HG03457 (cell line): Measurements from ENCODE around the gene C19orf12.
A peak's percentile ranks its signal among the peaks of the same experiment; 100 is the strongest.
"Not testable (repeated sequence)": the region's sequence is repeated elsewhere in the genome, so short reads cannot be mapped to it uniquely, and the experiment has no call there.

Experiments used
- ATAC-seq: cut with Tn5 transposase; IDR thresholded peaks from one replicate; pipeline ENCODE4 v1.9.1; 2021; ENCODE audit warnings: moderate number of reproducible peaks; ENCODE audit not compliant: unreplicated experiment

The C19orf12 gene

GRCh38 chr19:29731331-29731850 lies 16.3 kb upstream of the C19orf12 start:
- no peak for ATAC-seq

GRCh38 chr19:29727906-29728305 lies 12.8 kb upstream of the C19orf12 start:
- ATAC-seq = no peak

GRCh38 chr19:29724746-29725145 lies 9.7 kb upstream of the C19orf12 start:
- no peak for ATAC-seq

- ATAC-seq = no peak
These were observed 9.1 kb upstream of the C19orf12 start for GRCh38 chr19:29724102-29724641.

GRCh38 chr19:29717051-29717450 lies 2.0 kb upstream of the C19orf12 start:
- ATAC-seq = no peak

GRCh38 chr19:29715701-29716581 lies 880 bp upstream of the C19orf12 start:
- ATAC-seq = no peak

- no peak for ATAC-seq
These were observed 599 bp downstream of the C19orf12 start for GRCh38 chr19:29714371-29714952.

GRCh38 chr19:29712744-29713516 lies 2.1 kb downstream of the C19orf12 start:
- no peak for ATAC-seq

GRCh38 chr19:29711584-29712132 lies 3.4 kb downstream of the C19orf12 start:
- no peak for ATAC-seq

- ATAC-seq = not testable (repeated sequence)
These were observed 5.6 kb downstream of the C19orf12 start for GRCh38 chr19:29709440-29709798.

GRCh38 chr19:29708554-29709439 lies 6.3 kb downstream of the C19orf12 start:
- no peak for ATAC-seq

GRCh38 chr19:29706635-29707034 lies 8.4 kb downstream of the C19orf12 start:
- ATAC-seq = no peak

GRCh38 chr19:29705706-29706105 lies 9.4 kb downstream of the C19orf12 start:
- ATAC-seq = no peak

GRCh38 chr19:29704562-29705558 lies 10.2 kb downstream of the C19orf12 start:
- ATAC-seq = peak; percentile 76

GRCh38 chr19:29702963-29703320 lies 12.1 kb downstream of the C19orf12 start:
- ATAC-seq = no peak

GRCh38 chr19:29702161-29702962 lies 12.7 kb downstream of the C19orf12 start:
- no peak for ATAC-seq

GRCh38 chr19:29700498-29700897 lies 14.6 kb downstream of the C19orf12 start:
- ATAC-seq = no peak

- ATAC-seq = no peak
These were observed 15.2 kb downstream of the C19orf12 start for GRCh38 chr19:29699861-29700260.
